K562 (cell line): Measurements from ENCODE around the gene MYL6B. TPM values are rescaled to one million over a fixed set of nuclear protein-coding genes. Genes with fewer than 3 reads are reported as not detected.

Experiments
- CCNT2 ChIP-seq: IDR thresholded peaks from 2 replicates; pipeline ENCODE4 v1.6.1; 2011; ENCODE audit warnings: borderline replicate concordance, low read depth, mild to moderate bottlenecking, moderate library complexity, mixed read lengths, low read length; ENCODE audit not compliant: insufficient read length; ENCODE audit errors: extremely low read depth
- DNMT1 ChIP-seq: fragments of 450-650 bp; IDR thresholded peaks from 2 replicates; pipeline ENCODE4 v1.6.1; 2016; ENCODE audit warnings: antibody characterized with exemption, mild to moderate bottlenecking
- EHMT2 ChIP-seq: fragments of 450-650 bp; IDR thresholded peaks from 2 replicates; pipeline ENCODE4 v1.6.1; 2018; ENCODE audit warnings: antibody characterized with exemption
- HBP1 ChIP-seq: fragments of 450-650 bp; formaldehyde crosslinking; IDR thresholded peaks from 2 replicates; pipeline ENCODE4 v1.4.0; 2022; ENCODE audit warnings: missing genetic modification characterization
- KAT2B ChIP-seq: IDR thresholded peaks from one replicate; pipeline ENCODE4 v1.6.1; 2012; ENCODE audit warnings: low read depth, mild to moderate bottlenecking, control low read depth, inconsistent platforms, low read length, moderate library complexity
- MAFG ChIP-seq: fragments of 450-650 bp; conservative IDR thresholded peaks from 2 replicates; pipeline ENCODE4 v1.6.1; 2016; ENCODE audit warnings: missing genetic modification characterization, missing compliant biosample characterization
- SAFB2 ChIP-seq: fragments of 200-400 bp; formaldehyde crosslinking; IDR thresholded peaks from 2 replicates; pipeline ENCODE4 v1.6.1; 2018; ENCODE audit warnings: borderline replicate concordance, low read length, low read depth, moderate library complexity; ENCODE audit not compliant: severe bottlenecking
- SLC30A9 ChIP-seq: fragments of 250-450 bp; sonication (Bioruptor Pico); IDR thresholded peaks from 2 replicates; pipeline ENCODE4 v1.8.0; 2022; ENCODE audit warnings: mild to moderate bottlenecking, moderate library complexity
- TAF7 ChIP-seq: fragments of 450-650 bp; IDR thresholded peaks from 2 replicates; pipeline ENCODE4 v1.6.1; 2016; ENCODE audit warnings: missing genetic modification characterization, missing compliant biosample characterization
- TEAD4 ChIP-seq, 2 experiments: sonication (generic) in 1 of 2; formaldehyde crosslinking in 1 of 2; IDR thresholded peaks; 2 replicates each; pipeline versions ENCODE4 v1.6.1 to v1.8.0; 2012 to 2022; ENCODE audit warnings: borderline replicate concordance in 1 of 2, inconsistent platforms in 1 of 2, low read length in 1 of 2, mild to moderate bottlenecking in 1 of 2, missing genetic modification reagents in 1 of 2
- ZBTB5 ChIP-seq: fragments of 450-650 bp; IDR thresholded peaks from 2 replicates; pipeline ENCODE4 v1.6.1; 2017; ENCODE audit warnings: antibody characterized with exemption
- ZNF12 ChIP-seq: sonication (generic); formaldehyde crosslinking; IDR thresholded peaks from 2 replicates; pipeline ENCODE4 v1.4.0; 2020; ENCODE audit warnings: mild to moderate bottlenecking, missing genetic modification reagents
- ZNF134 ChIP-seq: fragments of 250-450 bp; sonication (Bioruptor Pico); conservative IDR thresholded peaks from 2 replicates; pipeline ENCODE4 v1.4.0; 2020
- ZNF140 ChIP-seq: fragments of 250-450 bp; sonication (Bioruptor Pico); IDR thresholded peaks from 2 replicates; pipeline ENCODE4 v1.8.0; 2021; ENCODE audit warnings: moderate library complexity, mild to moderate bottlenecking, inconsistent platforms
- ZNF174 ChIP-seq: fragments of 250-450 bp; sonication (Bioruptor Pico); IDR thresholded peaks from 2 replicates; pipeline ENCODE4 v1.4.0; 2020; ENCODE audit warnings: mild to moderate bottlenecking
- ZNF431 ChIP-seq: sonication (generic); formaldehyde crosslinking; IDR thresholded peaks from 2 replicates; pipeline ENCODE4 v1.8.0; 2022; ENCODE audit warnings: mild to moderate bottlenecking, missing genetic modification reagents
- ZNF583 ChIP-seq: fragments of 250-450 bp; sonication (Bioruptor Pico); IDR thresholded peaks from 2 replicates; pipeline ENCODE4 v1.4.0; 2020
- polyA plus RNA-seq, 8 experiments: library from polyadenylated mRNA; depleted of rRNA in 4 of 8; stranded (reverse) in 5 of 8; unstranded in 3 of 8; fragments of >200 nt; fragmentation: Nextera tagmentation in 2 of 8; fragmentation: Illumina TruSeq in 1 of 8; extraction: Ambion mirVana in 2 of 8; extraction: Trizol in 1 of 8; gene quantifications; 2 replicates each; pipeline versions ENCODE4 v1.2.1 to v1.2.3, GENCODE V29; 2011 to 2014; ENCODE audit warnings: inconsistent platforms in 1 of 8, missing spikeins in 1 of 8
- total RNA-seq, 7 experiments: library from RNA; depleted of rRNA in 6 of 7; stranded (reverse); fragments of >200 nt in 6 of 7; fragmentation: Illumina TruSeq in 2 of 7; extraction: Trizol in 2 of 7; gene quantifications; 2 replicates each; pipeline versions ENCODE4 v1.2.1 to v1.2.3, GENCODE V29; 2011 to 2021; ENCODE audit warnings: low replicate concordance in 1 of 7
- TF ChIP-seq, protein P1 (sequence below): fragments of 250-450 bp; sonication (Bioruptor Pico); IDR thresholded peaks from 2 replicates; pipeline ENCODE4 v1.8.0; 2021; ENCODE audit warnings: borderline replicate concordance, mild to moderate bottlenecking, moderate library complexity; ENCODE audit not compliant: poor library complexity, severe bottlenecking
- TF ChIP-seq, protein P2 (sequence below): fragments of 450-650 bp; conservative IDR thresholded peaks from 2 replicates; pipeline ENCODE4 v1.6.1; 2016; ENCODE audit warnings: missing genetic modification characterization, low read depth, mild to moderate bottlenecking, missing compliant biosample characterization, moderate library complexity
- TF ChIP-seq, protein P3 (sequence below): fragments of 250-450 bp; sonication (Bioruptor Pico); IDR thresholded peaks from 2 replicates; pipeline ENCODE4 v1.6.1; 2021; ENCODE audit warnings: mild to moderate bottlenecking

Gene MYL6B
- total and polyA plus RNA-seq, 9 of the 15 experiments (the other 6 are each of a cell fraction or from before 2014, with no cell fraction given) = 42.8 to 77.3 (median 68.6) TPM

DNA sequence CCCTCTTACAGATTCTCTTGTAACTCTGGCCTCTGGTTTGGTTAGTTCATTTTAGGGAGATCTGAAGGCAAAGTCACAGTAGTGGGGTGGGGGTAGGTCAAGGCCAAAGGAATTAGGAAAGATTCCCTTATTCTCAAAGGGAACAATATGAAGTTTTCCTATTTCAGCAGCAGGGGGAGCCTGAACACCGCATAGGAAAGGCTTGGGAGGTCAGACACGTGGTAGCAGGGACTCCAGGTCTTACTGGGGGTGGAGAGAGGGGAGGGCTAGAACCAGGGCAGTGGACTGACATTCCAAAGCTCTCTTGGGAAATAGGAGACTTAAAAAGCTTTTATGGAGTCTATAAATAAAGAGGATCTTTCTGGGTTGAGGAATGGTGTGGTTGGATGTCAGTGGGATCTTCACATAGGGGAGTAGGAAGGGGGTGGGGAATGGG, 33.0 kb upstream of the MYL6B start (continued):
- TF ChIP-seq TAF7 (tag) (no peak), ZNF431 (no peak), ZNF12 (CRISPR knock-in tag) (no peak), KAT2B (no peak), ZNF134 (CRISPR knock-in tag) (no peak), TEAD4 (IDR thresholded peaks at IDR 0.05; ENCODE audit: low read length) (no peak), TEAD4 (CRISPR knock-in tag; IDR thresholded peaks at IDR 0.05; ENCODE audit: borderline replicate concordance) (no peak), EHMT2 (no peak), HBP1 (no peak), DNMT1 (no peak), ZBTB5 (no peak), SAFB2 (no peak), ZNF140 (CRISPR knock-in tag) (no peak), SLC30A9 (CRISPR knock-in tag) (no peak), ZNF174 (CRISPR knock-in tag) (no peak), CCNT2 (no peak), ZNF583 (CRISPR knock-in tag) (no peak), MAFG (tag) (no peak)
- TF ChIP-seq, protein P1, sequence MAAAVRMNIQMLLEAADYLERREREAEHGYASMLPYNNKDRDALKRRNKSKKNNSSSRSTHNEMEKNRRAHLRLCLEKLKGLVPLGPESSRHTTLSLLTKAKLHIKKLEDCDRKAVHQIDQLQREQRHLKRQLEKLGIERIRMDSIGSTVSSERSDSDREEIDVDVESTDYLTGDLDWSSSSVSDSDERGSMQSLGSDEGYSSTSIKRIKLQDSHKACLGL (CRISPR knock-in tag) = no peak
- TF ChIP-seq, protein P2, sequence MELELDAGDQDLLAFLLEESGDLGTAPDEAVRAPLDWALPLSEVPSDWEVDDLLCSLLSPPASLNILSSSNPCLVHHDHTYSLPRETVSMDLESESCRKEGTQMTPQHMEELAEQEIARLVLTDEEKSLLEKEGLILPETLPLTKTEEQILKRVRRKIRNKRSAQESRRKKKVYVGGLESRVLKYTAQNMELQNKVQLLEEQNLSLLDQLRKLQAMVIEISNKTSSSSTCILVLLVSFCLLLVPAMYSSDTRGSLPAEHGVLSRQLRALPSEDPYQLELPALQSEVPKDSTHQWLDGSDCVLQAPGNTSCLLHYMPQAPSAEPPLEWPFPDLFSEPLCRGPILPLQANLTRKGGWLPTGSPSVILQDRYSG (tag) = no peak
- TF ChIP-seq, protein P3, sequence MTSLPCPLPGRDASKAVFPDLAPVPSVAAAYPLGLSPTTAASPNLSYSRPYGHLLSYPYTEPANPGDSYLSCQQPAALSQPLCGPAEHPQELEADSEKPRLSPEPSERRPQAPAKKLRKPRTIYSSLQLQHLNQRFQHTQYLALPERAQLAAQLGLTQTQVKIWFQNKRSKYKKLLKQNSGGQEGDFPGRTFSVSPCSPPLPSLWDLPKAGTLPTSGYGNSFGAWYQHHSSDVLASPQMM (CRISPR knock-in tag) = no peak
